Measurements from ENCODE around the gene PFDN4.

Gene PFDN4

GRCh38 chr20:54168961-54169862 is 38.7 kb upstream of the PFDN4 start:
- no peak for DNase-seq (ENCODE audit: low read depth)

GRCh38 chr20:54170026-54170471 is 37.8 kb upstream of the PFDN4 start:
- DNase-seq (ENCODE audit: low read depth): no peak
- H3K4me3 ChIP-seq (ENCODE audit: low read depth, low read length): no peak overlapping the region
- TF ChIP-seq CTCF (IDR thresholded peaks at IDR 0.05; ENCODE audit: low read depth, low read length, missing control alignments): no peak

More at GRCh38 chr20:54168961-54169862, 38.7 kb upstream of the PFDN4 start:
- H3K4me3 ChIP-seq (ENCODE audit: low read depth, low read length): no peak overlapping the region
- TF ChIP-seq CTCF (IDR thresholded peaks at IDR 0.05; ENCODE audit: low read depth, low read length, missing control alignments): no peak

- H3K4me3 ChIP-seq (ENCODE audit: low read depth, low read length): no peak overlapping the region
- TF ChIP-seq CTCF (IDR thresholded peaks at IDR 0.05; ENCODE audit: low read depth, low read length, missing control alignments): no peak
- DNase-seq (ENCODE audit: low read depth): no peak
Measured at GRCh38 chr20:54170963-54171362, 36.9 kb upstream of the PFDN4 start.

- H3K4me3 ChIP-seq (ENCODE audit: low read depth, low read length): no peak overlapping the region
- no peak for TF ChIP-seq CTCF (IDR thresholded peaks at IDR 0.05; ENCODE audit: low read depth, low read length, missing control alignments)
- DNase-seq (ENCODE audit: low read depth): no peak
Measured at GRCh38 chr20:54172532-54172855, 35.4 kb upstream of the PFDN4 start.

- no peak for TF ChIP-seq CTCF (IDR thresholded peaks at IDR 0.05; ENCODE audit: low read depth, low read length, missing control alignments)
- no peak for DNase-seq (ENCODE audit: low read depth)
- no peak overlapping the region for H3K4me3 ChIP-seq (ENCODE audit: low read depth, low read length)
Measured at GRCh38 chr20:54172856-54173652, 34.8 kb upstream of the PFDN4 start.

GRCh38 chr20:54173653-54174456 is 34.0 kb upstream of the PFDN4 start, which contains the start of gene CYP24A1:
CYP24A1 (minus strand) TSS chr20:54173986; CDS start chr20:54173579, 407 bp downstream.
- H3K4me3 ChIP-seq (ENCODE audit: low read depth, low read length): no peak within 1 kb of the TSS
- no peak for DNase-seq (ENCODE audit: low read depth)
- TF ChIP-seq CTCF (IDR thresholded peaks at IDR 0.05; ENCODE audit: low read depth, low read length, missing control alignments): no peak
